Measurements from ENCODE around the gene HSD17B3.

Gene HSD17B3

DNA sequence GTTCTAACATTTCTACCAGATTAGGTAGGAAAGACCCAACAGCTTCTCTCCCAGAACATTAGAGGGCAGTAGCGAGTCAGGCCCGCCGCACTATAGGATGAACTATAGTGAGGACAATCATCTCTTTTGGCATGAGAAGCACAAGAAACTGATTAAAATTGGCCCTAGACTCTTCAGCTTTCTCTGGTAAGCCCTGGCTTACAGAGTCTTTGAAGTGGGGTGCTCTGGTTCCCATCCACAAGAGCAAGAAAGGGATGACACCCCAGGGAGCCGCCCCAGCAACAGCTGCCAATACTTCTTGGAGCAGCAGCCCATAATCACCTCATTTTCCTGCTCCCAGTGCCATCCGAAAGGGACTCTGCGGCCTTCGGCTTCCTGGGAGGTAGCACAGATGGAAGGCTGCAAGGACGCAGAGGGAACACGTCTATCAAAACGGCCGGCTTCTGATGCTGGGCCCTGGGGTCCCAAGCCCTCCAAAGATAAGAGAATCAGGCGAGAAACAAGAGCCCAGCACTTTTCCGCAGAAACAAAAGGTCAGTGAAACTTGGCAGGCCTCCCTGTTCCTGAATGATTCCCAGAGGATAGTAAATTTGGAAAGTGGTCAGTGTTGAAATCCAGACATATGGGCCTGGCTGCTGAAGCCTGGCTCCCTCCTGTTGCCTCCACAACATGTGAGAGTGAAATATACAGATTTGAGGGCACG lies 69.3 kb downstream of the HSD17B3 start:
- DNase-seq = peak; percentile 17

DNA sequence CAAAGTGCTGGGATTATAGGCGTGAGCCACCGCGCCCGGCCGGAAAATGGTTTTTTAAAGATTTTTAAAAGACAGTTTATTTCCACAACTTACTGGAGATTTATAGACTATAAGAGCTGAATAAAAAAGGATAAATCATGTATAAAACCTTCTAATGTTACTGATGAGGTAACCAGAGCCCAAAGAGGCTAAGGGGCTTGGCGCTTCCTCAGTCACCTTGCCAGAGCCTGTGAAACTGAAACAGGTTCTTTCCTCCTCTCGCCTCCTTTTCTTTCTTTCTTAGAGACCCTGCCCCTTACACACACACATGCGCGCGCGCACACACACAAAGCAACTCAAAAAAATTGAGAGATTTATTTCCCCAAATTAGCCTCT lies 69.8 kb downstream of the HSD17B3 start:
- no peak for DNase-seq

- no peak for DNase-seq
Observed at GRCh38 chr9:96230002-96230401, 72.0 kb downstream of the HSD17B3 start.

GRCh38 chr9:96222132-96222531 lies 79.8 kb downstream of the HSD17B3 start:
- DNase-seq = no peak

DNA sequence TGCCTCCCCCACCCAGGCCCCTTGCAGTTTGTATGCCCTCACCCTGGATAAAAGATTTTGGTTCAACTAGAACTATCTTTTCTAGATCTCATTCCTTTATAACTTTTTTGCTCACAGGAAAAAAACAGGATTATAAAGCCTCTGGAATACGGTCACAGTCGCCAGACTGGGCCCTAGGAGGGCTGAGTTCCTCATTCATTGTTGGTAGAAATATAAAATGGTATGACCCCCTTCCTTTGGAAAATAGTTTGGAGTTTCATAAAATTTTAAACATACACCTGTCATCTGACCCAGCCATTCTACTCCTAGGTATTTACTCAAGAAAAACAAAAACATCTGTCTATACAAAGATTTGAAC lies 82.1 kb downstream of the HSD17B3 start:
- DNase-seq = no peak

DNA sequence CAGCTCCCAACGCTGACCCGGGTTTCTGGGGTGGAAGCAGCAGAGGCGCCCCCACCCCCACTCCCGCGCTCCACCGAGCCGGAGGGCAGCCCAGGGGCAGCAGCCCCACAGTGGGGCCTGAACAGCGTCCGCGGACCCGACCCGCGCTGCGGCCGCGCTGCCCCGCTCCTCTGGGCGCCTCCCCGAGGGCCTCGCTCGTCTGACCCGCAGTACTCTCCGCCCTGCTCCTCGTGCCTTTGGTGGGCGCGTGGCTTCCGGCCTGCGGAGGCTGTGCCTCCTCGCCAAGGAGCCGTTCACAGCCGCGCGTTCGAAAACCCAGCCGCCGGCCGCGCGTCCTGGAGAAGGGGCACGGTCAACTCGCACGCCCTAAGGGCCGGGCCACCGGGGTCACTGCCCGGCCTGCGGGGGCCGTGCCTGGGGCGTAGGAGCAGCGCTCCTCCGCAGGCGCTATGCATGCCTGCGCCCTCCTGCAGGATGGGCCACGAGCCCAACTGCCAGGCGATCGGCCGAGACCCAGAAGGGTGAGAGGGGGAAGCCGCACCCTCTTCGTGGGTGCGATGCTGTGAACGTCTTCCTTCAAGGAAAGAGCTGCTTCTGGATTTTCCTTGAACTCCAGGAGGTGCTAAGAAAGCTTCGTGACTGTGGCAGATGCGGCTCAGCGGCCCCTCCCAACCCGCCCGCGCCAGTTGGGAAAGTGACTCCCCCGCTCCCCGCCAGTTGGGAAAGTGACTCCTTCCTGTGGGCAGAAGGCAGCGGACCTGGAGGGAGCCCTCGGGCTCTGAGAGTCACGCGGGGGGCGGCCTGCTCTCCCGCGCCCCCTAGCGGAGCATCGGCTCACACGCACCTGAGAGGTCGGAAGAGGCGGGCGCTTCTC lies 82.7 kb downstream of the HSD17B3 start:
- DNase-seq = no peak

GRCh38 chr9:96217754-96218693 lies 84.0 kb downstream of the HSD17B3 start:
- DNase-seq = peak; percentile 38

DNA sequence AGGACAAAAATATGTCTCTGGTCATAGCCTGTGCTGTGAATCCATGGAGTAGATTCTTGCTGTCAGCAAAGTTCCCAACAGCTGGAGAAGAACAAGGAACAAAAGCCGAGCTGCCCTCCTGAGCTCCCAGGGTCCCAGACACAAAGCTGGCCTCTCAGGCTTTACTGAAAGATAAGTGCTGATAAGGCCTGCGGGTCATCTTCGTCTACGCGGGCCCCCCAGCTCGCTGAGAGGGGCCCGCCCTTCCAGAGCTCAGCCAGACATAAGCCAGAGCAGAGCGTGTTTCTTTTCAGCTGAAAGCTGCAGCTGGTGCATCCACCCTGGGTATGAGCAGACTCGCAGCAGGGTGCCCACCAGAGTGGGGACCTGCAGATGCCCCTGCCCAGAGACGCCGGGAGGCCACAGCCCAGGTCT lies 84.7 kb downstream of the HSD17B3 start:
- DNase-seq = no peak

- no peak for DNase-seq
Observed at GRCh38 chr9:96216583-96216982, 85.4 kb downstream of the HSD17B3 start.

DNA sequence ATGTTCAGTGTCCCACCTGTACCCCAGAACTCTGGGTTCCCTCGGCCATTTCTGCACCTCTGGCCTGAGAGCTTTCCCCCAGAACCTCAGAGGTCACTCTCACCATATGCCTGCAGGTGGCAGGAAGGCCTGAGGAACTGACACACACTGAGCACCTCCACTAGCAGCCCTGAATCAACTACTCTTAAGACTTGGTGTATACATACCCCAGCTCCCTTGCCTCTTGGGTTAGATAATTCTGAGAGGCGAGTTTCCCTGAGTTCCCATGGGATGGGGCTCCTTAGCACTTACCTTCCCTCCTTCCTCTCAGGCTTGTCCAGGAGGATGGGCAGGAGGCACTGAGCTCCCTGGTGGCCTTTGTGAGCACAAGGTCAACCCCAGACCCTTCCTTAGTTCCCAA lies 86.1 kb downstream of the HSD17B3 start:
- DNase-seq = no peak

DNA sequence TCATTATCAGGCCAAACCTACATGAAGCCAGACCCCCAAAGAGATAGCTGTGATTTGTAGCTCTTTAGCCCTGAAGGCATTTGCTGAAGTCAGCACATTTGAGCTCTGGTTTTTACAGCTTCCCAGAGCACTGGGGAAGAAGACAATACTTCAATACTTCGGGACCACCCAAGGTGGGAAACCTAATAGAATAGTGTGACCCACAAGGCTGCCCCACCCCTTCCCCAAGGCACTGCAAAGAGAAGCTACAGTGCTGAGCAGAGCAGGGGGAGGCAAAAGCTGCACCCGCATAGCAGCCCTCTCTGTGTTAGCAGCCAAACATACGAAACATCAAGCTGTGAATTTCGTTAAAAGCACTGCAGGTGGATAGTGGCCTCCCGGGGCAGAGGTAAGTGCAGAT lies 87.3 kb downstream of the HSD17B3 start:
- DNase-seq = no peak

- no peak for DNase-seq
Observed at GRCh38 chr9:96209407-96210271, 92.3 kb downstream of the HSD17B3 start.

- no peak for DNase-seq
Observed at GRCh38 chr9:96206156-96206751, 95.7 kb downstream of the HSD17B3 start.

- no peak for DNase-seq
Observed at GRCh38 chr9:96204853-96205252, 97.1 kb downstream of the HSD17B3 start.

DNA sequence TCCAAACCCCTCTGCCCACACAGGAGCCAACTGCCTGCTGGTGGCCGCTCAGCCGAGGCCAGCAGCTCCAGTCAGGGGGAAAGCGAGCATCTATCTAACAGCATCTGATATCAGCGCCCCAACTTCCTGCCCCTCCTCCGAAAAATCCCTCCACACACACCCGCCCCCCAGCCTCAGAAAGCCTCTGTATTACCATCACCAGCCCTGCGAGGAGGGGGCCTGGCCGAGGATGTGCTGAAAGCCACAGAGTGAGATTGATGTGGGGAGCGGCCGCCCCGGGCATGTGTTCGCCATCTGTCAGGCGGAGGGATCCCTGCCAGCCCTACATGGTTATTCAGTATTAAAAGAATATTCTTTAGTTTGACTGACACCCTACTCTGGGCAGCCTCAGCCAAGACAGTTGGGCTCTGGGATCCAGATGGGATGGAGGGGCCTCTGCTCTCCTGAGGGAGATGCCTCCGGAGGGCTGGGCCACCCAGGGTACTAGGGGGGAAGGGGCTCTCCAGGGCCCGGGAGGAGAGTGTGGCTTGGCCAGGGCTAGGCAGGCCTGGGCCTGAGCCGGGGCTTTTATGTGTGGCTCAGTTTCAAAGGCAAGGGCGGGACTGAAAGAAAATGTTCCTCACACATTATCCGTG lies 98.0 kb downstream of the HSD17B3 start:
- DNase-seq = no peak

DNA sequence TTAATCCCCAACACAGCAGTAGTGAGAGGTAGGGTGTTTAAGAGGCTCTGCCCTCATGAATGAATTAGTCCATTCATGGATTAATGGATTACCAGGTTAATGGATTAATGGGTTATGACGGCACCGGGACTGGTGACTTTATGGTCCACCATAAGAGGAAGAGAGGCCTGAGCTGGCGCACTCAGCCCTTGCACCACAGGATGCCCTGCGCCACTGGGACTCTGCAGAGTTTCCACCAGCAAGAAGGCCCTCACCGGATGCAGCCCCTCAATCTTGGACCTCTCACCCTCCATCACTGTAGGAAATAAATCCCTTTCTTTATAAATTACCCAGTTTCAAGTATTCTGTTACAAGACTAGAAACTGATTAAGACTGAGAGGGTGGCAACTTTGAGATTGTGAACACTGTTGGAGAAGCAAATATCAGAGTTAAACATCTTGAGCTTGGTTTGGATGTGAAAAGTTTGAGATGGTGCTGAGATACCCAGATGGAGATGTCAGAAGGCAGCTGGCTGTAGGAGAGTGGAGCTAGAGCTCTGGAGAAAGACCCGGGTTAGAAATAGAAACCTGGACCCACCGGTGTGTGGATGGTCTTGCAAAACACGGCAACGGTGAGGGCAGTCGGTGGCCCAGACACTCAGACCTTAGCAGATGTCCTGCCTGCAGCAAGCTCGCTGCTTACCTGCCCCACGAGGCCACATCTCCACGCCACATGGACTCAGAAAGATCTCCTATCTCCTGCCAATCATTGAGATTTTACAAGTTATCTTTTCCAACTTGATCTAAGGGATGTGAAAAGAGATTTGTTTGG lies 98.8 kb downstream of the HSD17B3 start:
- no peak for DNase-seq

DNA sequence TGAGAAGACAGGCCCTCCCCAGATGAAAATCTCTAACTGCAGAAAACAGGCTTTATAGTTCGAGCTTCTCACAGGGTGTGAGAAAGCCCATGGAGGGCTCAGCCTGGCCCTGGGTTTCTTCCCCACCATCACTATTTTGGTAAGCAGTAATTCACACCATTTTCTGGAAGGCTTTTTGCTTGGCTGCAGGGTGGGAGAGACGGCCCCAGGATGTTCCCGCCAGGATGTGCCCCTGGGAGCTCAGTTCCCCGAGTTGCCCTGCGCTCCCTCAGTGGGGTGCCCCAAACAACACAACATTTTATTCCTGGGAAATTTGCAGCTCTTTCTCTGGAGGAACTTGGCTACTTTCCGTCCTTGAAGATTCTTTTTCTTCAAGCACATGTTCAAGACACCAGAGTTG lies 100.8 kb downstream of the HSD17B3 start:
- no peak for DNase-seq

DNA sequence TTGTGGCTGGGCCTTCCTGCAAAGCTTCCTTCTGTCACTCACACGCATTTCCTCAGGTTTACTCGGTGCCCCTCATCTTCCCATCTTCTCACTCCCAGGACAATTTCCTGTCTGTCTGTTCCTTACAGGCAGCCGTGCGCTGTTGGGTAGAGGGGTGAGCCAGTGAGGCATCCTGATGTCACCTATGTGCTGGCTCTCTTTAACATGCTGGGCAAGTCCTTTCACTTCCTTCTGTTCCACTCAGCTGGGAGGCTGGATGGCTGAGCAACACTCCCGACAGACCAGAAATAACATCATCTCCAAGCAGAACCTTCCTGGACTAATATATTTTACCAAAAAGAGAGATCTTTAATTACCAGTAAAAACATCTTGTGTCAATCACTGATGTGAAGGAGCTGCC lies 103.0 kb downstream of the HSD17B3 start:
- DNase-seq = no peak

DNA sequence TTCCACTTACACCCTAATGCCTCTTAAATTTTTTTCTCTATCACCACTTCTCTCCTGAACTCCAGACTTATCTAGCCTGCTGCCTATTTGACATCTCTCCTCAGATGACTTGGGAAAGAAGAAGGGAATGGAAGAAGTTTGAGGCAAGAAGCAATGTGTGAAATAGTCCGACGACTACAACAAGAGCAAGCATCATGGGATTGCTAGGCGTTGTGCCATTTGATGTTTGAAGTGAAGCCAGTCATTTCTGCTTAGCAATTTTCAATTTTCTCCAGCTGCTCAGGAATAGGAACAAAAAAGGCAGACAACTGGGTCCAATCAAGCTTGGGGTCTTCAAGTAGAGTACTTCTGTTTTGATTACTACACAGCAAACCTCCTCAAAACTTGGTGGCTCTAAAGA lies 106.4 kb downstream of the HSD17B3 start:
- no peak for DNase-seq

DNA sequence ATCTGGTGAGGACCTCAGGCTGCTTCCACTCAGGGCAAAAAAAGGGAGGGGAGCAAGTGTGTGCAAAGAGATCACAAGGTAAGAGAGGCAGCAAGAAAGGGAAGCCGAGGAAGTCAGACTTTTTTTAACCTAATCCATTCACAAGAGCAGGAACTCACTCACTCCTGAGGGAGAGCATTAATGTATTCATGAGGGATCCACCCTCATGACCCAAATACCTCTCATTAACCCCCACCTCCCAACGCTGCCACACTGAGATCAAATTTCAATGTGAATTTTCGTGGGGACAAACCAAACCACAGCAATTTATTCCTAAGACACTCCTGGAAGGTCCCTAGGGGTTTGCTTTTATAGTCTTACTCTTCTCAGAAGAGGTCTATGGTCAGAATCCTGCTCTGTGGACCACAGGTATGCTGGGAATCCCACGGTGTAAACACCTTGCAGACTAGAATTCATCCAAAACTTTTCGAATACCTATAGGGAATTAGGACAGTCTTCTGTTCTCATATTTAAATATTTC lies 108.7 kb downstream of the HSD17B3 start:
- no peak for DNase-seq

Measured in NCI-H774 (cell line).